WTC11 (cell line): ENCODE results near the gene GRB10.

Experiments used
- AFF4 ChIP-seq: sonication (generic); formaldehyde crosslinking; IDR thresholded peaks from 2 replicates; pipeline ENCODE4 v1.8.1; 2023; ENCODE audit warnings: mild to moderate bottlenecking, missing genetic modification reagents, borderline replicate concordance
- ARID4B ChIP-seq: sonication (generic); formaldehyde crosslinking; IDR thresholded peaks from 2 replicates; pipeline ENCODE4 v1.8.0; 2023; ENCODE audit warnings: missing genetic modification reagents, mild to moderate bottlenecking, borderline replicate concordance
- ATF1 ChIP-seq: sonication (generic); formaldehyde crosslinking; IDR thresholded peaks from 2 replicates; pipeline ENCODE4 v1.8.1; 2023; ENCODE audit warnings: mild to moderate bottlenecking, moderate library complexity, missing genetic modification reagents
- CTCF ChIP-seq: fragments of 200-600 bp; IDR thresholded peaks from 2 replicates; pipeline ENCODE4 v1.8.0; 2022; ENCODE audit warnings: antibody characterized with exemption
- HMGXB4 ChIP-seq: sonication (generic); formaldehyde crosslinking; IDR thresholded peaks from 2 replicates; pipeline ENCODE4 v1.8.1; 2023; ENCODE audit warnings: mild to moderate bottlenecking, moderate library complexity, missing genetic modification reagents
- JUN ChIP-seq: sonication (generic); formaldehyde crosslinking; IDR thresholded peaks from 2 replicates; pipeline ENCODE4 v1.8.0; 2023; ENCODE audit warnings: mild to moderate bottlenecking, missing genetic modification reagents
- NFE2L1 ChIP-seq: sonication (generic); formaldehyde crosslinking; IDR thresholded peaks from 2 replicates; pipeline ENCODE4 v1.8.1; 2023; ENCODE audit warnings: missing genetic modification reagents
- NR2C2 ChIP-seq: sonication (generic); formaldehyde crosslinking; IDR thresholded peaks from 2 replicates; pipeline ENCODE4 v1.8.0; 2022; ENCODE audit warnings: mild to moderate bottlenecking, missing genetic modification reagents
- TEAD1 ChIP-seq: sonication (generic); formaldehyde crosslinking; IDR thresholded peaks from 2 replicates; pipeline ENCODE4 v1.8.0; 2022; ENCODE audit warnings: mild to moderate bottlenecking, missing genetic modification reagents
- TEAD4 ChIP-seq: sonication (generic); formaldehyde crosslinking; IDR thresholded peaks from 2 replicates; pipeline ENCODE4 v1.8.0; 2022; ENCODE audit warnings: mild to moderate bottlenecking, missing genetic modification reagents

GRCh38 chr7:50590535-50590934, 192.2 kb downstream of the GRB10 start:
- no peak for TF ChIP-seq TEAD4 (CRISPR knock-in tag)
- no peak for TF ChIP-seq ARID4B (CRISPR knock-in tag)
- no peak for TF ChIP-seq NFE2L1 (CRISPR knock-in tag)
- no peak for TF ChIP-seq CTCF
- no peak for TF ChIP-seq TEAD1 (CRISPR knock-in tag)
- TF ChIP-seq AFF4 (CRISPR knock-in tag), result no peak
- no peak for TF ChIP-seq HMGXB4 (CRISPR knock-in tag)
- no peak for TF ChIP-seq JUN (CRISPR knock-in tag)
- no peak for TF ChIP-seq ATF1
- TF ChIP-seq NR2C2, result no peak
